ENCODE measurements around the gene LGALS9B.
"Not testable (repeated sequence)": the region's sequence is repeated elsewhere in the genome, so short reads cannot be mapped to it uniquely, and the experiment has no call there.

The LGALS9B gene

DNA sequence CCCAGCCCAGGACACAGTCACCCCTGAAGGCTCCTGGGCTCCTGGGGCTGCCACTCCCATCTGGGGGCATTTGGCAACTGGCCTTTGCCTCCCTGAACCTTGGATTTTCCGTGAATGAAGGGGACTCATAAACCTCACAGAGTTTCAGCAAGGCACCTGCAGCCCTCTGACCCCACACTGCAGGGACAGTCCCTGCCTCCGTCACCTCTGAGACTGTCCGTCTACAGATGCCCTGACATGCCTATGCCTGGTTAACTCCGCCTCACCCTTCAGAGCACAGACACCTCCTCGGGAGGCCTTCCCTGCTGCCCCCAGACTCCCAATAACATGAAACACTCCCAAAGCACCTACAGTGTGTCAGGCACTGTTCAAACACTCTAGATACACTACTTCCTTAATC, 786 bp downstream of the LGALS9B start:
- DNase-seq, result not testable (repeated sequence)

DNA sequence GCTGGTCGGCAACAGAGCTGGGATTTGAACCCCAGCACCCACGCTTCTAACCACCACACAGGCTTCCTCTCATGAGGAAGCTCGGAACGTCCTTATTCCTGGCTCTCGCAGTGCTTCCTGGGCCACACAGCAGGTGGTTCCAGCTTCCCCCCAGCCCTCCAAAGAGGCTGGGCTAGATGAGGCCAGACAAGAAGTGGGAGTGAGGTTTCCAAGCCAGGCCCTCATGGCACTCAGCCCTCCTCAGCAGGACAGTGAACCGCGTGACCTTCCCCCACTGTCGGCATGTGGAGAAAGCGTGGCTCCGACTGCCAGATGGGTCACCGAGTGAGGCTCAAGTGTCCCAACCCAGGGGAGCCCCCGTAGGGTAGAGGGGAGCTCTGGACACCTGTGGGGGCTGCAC, 1.8 kb downstream of the LGALS9B start:
- not testable (repeated sequence) for DNase-seq

DNA sequence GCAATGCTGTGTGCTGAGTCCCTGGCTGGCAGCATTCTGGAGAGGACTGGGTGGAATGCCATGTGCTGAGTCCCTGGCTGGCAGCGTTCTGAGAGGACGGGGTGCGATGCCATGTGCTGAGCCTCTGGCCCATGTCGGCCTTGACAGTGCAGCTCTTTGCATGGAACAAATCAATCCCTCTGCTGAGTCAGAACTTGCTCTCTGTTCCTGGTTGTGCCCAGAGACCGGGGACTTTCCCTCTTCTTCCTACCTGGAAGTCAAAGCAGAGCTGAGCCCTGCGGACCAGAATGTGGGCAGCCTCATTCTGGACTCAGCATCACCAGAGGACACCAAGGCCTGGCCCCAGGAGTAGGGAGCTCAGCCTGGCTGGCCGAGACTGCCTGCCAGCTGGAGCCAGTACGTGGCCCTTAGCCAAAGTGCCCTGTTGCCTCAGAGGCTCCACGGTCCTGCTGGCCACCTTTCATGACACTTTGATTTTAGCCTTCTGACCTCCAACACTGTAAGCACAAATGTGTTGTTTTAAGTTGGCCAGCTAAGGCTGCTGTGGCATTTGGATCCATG, 2.4 kb downstream of the LGALS9B start:
- not testable (repeated sequence) for DNase-seq

DNA sequence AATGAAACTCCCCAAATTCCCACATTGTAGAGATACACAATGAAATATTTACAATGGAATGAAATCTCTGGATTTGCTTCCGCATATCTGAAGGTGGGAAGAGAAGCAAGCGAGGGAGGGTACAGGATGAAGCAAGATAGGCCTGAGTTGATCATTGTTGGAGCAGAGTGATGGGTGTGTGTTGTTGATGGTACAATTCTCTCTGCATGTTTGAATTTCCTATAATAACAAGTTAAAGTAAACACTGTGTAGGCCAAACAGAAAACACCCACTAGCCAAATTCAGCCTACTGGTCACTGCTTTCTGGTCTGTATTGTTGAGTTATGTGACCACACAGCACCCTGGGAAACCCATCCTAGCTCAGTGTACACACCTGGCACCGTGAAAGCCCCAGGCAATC, 5.2 kb downstream of the LGALS9B start:
- DNase-seq, result not testable (repeated sequence)

DNA sequence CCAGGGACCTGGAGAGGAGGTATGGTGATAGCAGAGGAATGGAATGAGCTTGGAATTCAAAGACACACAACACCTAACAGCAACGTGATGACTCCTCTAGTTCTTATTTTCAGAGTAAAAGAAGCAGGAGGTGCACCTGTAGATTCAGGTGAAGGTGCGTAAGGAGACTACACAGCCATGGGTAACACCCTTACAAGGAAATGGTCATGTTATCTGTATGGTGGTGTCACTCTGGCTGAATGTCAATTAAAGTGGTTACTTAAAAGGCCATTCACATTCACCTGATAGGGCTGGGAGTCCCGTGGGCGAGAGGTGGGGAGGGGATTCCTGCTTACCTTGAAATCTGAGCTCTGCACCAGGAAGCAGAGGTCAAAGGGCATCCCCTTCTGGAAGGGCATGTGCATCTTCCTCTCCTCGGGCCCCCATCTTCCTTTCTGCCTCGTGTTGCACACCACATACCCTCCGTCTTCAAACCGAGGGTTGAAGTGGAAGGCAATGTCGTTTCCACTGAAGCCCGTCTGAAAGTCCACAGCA, 9.4 kb downstream of the LGALS9B start:
- not testable (repeated sequence) for DNase-seq

DNA sequence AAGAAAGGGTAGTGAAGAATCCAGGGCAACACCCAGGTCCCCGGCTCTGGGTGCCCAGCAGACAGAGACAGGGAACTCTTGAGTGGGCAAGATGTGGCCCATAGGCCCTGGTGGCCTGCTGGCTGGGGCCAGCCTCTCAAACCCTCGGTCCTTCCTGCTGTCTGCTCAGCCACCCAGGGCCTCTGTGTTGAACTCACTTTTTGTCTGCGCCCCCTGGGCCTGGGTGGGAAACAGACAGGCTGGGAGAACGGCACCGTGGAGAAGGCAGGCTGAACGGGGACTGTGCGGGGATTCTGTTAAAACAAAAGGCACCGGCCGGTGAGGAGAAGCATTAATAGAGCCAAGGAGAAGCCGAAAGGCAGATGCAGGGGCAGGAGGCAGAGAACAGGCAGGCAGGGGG, 12.2 kb downstream of the LGALS9B start:
- DNase-seq, result not testable (repeated sequence)

DNA sequence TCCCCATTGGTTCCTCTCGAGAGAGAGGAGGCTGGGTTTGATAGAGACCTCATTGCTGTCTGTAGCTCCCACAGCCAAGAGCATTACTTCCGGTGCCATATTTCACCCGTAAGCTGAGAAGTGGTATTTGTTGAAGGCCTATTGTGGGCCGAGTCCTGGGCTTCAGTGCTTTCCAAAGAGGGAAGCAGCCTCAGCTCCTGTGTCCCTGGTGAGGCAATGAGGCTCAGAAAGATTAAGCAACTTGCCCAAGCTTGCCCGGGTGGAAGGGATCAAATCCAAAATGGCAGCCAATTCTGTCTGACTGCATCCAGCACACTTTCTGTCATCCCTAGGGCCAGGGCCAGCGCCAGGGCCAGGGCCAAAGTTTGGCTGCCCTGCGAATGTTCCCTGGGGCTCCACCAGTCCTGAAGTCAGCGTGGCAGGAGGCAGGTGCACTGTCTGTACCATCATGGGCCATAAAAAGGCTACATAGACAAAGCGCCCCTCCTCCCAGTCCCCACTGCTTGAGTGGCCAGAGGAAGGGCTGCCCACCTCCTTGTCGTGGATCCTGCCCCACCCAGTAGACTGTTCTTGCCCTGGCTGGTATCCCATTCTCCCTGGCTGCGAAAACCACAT, 13.4 kb downstream of the LGALS9B start:
- DNase-seq, result not testable (repeated sequence)

DNA sequence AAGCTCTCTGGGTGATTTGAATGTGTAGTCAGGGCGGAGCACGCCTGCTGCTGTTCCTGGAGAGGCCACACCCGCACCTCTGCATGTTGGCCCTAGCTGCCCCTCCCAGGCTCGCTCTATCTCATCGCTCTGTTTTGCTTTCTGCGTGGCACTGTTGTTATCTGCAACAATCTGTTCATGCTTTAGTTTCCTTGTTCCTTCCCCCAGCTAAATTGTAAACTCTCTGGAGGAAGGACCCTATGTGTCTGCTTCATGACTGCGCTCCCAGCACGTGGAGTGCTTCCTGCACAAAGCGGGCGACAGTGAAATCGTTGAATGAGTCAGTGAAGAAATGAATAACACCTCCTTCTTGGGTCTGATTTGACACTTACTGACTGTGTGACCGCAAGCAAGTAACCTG, 16.5 kb downstream of the LGALS9B start:
- not testable (repeated sequence) for DNase-seq

DNA sequence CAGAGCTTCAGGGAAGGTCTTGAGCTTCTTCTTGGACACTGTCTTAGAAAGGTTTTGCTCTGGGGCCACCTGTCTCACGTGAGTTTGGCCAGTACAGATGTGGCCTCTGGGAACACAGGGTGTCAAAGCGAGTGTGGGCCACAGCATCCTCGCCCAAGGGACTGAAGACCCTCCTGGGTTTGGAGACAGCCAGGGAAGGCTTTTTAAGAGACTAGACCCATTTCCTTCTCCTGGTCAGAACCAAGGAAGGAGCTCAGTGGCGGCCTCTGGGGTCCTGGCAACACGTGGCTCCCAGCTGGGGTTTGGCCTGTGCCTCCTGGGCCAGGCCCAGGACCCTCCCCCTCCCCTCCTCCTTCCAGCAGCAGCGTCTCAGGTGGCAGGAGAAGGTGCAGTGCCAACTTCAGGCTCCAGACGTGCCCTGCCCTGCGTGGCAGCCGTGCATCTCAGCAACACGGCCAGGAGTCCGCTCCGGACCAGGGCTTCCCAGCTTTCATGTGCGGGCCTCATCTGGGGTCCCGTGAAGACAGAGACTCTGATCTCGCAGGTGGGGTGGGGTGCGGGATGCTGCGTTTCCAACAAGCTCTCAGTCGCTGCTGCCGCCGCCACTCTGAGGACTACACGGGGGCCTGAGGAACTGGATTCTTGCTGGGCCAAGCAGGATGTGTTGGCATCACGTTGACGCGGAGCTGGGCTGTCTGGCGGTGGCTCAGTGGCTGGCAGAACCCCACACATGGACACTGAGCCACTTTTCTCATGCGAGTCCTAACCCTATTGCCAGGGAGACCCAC, 19.6 kb downstream of the LGALS9B start:
- DNase-seq, result not testable (repeated sequence)

DNA sequence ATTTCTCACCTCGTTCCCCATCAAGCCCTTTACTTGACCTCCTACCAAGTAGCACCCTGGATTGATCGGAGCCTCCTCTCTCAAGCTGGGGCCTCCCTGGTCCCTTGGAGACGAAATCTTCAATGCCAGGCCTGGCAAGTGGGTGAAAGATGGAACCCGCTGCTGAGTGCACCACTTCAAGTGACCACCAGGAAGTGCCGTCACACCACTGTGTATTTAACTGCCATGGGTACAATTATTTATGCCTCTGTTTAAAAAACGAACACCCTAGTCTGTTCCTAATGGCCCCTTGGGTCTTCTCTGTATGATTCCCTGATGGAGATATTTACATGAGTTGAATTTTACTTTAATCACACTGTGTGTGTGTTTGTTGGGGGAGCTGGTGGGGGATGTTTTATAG, 20.4 kb downstream of the LGALS9B start:
- DNase-seq, result not testable (repeated sequence)

DNA sequence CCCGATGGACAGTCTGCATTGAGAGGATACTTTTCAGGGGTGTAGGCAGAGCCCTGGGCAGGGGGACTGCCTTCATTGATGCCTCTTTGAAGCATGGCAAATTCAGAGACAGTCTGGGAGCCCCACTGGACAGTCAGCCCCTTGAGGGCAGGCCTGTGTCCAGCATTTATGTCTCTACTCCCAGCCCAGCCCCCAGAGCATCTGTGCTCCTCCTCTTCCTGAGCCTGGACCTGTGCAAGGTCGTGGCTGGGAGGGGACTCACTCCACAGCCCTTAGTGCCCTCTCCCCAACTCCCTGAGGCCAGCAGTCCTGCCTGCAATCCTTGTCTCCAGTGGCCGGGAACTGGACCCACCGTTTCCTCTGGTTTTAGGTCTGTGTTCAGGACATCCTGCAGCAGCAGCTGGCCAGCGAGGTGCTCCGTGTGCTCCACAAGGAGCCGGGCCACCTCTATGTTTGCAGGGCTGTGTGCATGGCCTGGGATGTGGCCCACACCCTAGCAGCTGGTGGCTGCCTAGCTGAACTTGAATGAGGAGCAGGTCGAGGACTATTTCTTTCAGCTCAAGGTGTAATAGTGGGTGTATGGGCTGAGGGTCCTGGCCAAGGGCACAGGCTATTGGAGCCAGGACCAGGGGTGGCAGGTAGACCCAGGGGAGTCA, 22.6 kb downstream of the LGALS9B start:
- not testable (repeated sequence) for DNase-seq

DNA sequence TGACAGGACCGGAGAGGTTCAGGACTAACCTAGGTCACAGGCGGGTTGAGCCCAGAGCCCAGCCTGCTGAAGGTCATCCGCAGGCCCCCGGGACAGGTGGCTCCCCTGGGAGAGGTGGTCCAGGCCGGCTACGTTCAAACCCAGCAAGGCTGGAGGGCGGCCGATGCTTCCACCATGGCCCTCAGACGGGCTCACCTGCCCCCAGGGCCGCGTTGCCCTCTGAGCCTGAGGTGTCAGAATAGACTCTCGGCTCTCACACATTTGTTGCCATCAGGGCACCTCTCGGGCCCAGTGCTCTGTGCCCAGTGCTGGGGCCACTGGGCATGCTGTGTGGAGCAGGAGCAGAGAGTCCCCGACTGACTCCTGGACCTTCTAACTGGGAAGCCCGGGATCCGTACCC, 23.2 kb downstream of the LGALS9B start:
- DNase-seq, result not testable (repeated sequence)

DNA sequence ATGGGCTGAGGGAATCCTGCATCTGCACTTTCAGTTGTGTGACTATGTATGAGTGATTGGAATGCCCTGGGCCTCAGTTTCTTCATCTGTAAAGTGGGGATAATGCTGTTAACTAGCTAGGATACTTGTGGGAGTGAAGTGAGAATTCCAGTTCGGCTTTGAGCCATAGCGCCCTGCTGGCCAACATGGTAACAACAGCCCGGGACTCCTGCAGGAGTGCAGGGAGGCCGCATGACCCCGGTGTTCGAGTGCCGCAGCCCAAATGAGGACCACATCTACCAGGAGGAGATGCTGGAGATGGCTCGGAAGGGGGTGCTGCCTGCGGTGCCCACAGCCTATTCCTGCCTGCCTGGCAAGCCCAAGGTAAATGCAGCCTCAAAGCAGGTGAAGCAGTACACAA, 23.7 kb downstream of the LGALS9B start:
- DNase-seq, result not testable (repeated sequence)

DNA sequence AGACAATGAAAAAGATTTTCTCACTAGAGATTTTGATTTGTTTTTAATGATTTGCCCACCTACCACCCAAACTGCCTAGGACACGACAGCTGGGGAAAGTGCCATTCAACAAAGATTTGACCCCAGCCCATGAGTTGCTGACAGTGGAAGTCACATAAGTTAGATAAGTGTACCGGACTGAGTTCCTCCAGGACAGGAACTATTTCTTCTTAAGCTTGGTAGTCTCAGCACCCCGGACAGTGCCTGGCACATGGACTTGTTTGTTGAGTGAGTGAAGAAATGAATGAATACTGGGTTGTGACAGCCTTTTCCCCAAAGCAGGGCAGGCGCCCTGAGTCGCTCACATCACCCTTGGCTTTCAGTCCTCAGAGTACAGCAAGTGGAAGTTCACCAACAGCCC, 26.7 kb downstream of the LGALS9B start:
- not testable (repeated sequence) for DNase-seq

DNA sequence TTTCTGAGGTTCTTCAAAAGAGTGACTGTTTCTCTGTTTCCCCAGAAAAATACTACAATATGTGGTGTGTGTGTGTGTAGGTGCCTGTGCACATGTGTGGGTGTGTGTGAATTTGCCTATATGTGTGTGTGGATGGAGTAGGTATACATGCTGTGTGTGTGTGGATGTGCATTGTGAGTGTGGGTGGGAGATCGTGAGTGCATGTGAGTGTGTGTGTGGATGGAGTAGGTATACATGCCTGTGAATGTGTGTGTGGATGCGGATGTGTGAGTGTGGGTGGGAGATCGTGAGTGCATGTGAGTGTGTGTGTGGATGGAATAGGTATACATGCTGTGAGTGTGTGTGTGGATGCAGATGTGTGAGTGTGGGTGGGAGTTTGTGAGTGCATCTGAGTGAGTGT, 32.2 kb downstream of the LGALS9B start:
- not testable (repeated sequence) for DNase-seq

DNA sequence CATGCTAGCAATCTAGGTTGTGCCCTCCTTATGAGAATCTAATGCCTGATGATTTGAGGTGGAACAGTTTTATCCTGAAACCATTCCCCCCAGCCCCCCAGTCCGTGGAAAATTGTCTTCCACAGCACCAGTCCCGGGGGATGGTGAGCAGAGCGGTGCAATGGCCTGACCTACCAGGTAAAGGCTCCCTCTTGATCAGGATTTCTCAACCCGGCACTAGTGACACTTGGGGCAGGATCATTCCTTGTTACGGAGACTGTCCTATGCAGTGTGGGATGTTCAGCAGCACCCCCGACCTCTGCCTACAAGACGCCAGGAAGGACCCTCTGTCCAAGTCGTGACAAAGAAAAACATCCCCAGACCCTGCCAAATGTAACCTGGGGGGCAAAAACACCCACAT, 34.0 kb downstream of the LGALS9B start:
- DNase-seq, result not testable (repeated sequence)

DNA sequence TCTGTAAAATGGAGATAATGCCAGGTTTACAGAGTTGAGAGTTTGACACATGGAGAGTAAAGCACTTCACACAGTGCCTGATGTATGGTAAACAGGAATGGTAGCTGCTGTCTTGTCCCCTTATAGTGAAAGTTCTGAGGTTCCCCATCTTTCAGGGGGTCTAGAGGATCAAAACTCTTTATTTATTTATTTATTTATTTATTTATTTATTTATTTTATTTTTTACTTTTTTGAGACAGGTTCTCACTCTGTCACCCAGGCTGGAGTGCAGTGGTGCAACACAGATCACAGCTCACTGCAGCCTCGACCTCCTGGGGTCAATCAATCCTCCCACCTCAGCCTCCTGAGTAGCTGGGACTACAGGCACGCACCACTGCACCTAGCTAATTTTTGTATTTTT, 40.1 kb downstream of the LGALS9B start:
- not testable (repeated sequence) for DNase-seq

DNA sequence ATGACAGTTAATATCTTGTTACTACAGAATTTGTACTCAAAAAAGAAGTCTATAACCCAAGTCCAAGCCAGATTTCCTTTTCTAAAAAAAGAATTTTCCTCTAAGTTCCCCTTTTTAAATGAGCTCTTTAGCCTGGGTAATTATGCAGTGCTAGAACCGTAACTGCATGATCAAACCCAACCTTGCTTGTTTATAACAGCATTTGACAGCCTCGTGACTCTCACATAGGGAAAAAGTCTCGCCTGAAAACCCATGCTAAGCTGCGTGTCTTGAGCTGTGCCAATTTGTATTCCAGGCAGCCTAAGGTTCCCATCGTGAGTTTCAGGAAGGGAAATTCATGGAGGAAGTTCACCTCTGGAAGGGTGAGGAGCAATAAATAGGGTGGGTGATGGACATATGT, 44.5 kb downstream of the LGALS9B start:
- not testable (repeated sequence) for DNase-seq

DNA sequence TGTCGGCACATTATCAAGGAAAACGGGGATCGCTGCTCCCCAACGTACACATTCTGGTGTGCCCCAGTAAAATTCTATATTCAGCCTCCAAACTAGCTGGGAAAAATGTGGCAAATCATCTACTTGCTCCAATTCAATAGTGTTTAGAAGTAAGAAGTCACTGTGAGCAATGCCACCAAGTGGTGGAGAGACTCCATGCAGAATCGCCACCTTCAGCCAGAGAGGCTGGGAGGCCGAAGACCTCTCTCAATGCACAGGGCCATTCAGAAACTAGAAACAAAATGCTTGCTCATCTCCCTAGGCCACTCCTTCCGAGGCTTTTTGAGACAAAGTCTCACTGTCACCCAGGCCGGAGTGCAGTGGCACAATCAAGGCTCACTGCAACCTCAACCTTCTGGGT, 48.5 kb downstream of the LGALS9B start:
- not testable (repeated sequence) for DNase-seq

DNA sequence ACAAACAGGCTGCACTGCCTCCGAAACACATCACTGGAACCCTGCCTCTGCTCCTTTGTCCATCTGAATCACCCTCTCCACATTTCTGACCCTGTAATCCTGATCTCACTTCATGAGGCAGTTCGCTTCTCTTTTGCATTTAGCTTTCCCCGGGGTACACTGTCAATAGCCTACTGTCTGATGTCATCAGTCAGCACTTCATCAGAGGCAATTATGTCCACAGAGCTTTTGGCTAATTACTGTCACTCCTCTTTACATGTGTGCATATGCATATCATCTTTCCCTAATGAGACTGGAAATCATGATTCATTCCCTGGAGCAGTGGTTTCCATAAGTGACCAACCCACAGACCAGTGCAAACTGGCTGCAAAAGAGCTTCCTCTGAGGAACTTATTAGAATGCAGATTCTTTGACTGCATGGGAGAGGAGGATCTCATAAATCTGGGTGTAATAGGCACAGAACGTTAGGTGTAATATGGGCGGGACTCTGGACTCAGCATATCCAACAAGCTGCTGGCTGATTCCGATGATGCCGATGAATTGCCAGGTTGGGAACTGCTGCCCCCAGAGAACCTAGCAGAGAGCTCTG, 49.8 kb downstream of the LGALS9B start:
- not testable (repeated sequence) for DNase-seq

DNA sequence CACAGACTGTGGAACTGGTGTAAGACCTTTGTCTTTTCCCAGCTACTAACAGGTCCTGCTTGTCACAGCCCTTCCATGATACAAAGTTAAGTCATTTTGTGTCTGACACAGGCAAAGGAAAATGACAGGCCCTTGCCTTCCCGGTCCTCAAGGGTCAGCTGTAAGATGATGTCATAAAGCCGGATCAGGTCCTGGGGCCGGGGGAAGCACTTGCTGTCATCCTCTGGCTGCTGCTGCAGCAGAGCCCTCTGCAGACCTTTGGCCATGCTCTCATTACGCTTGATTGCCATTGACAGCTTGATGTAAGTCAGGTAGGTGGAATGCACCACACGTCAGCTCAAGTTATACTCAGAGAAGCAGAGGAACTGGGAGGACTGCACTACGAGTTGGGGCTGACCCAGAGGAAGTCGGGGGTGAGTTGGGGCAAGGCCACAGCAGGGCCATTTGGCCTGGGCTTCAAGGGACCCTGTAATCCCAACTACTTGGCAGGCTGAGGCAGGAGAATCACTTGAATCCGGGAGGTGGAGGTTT, 50.9 kb downstream of the LGALS9B start:
- DNase-seq, result not testable (repeated sequence)

DNA sequence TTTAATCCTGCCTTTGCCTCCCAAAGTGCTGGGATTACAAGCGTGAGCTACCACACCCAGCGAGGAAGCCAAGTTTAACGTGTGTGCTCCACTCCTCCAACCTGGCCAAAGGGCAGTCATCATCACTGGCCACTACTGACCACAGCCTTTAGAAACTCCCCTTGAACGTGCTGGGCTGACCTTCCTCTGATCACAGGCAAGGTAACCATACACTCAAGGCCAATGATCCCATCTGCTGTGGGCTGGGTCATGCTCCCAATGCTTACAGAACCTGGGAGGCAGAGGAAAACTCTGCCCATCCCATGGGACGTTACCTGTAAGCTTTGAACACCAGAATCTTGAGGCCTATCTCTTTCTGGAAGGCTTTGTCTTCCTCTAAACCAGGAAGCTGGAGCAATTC, 51.9 kb downstream of the LGALS9B start:
- DNase-seq, result not testable (repeated sequence)
